ENCODE measurements around the gene CDC42EP4.
"Not testable (repeated sequence)": the region's sequence is repeated elsewhere in the genome, so short reads cannot be mapped to it uniquely, and the experiment has no call there.

CDC42EP4 gene

DNA sequence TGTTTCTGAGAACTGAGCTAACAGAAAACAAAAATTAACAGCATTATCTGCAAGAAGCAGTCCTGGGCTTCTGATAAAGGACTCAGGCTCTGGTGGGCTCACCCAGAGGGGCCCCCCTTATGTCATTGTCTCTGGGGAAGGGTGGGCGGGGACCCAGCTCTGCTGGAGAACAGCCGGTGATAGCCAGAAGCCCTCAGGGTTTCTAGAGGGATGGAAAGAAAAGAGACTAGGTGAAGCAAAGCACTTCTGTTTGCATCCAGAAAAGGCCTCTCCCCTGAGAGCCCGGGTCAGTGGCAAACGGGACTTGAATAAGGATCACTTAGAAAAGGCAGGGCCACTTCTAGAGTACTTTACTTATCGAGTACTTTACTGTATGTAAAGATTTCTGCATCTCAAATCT, 7.0 kb upstream of the CDC42EP4 start:
- H3K9me3 ChIP-seq (ENCODE audit: control insufficient read depth, insufficient read depth, low read length): no peaks in the 10 kb centered on the region
- H3K9ac ChIP-seq (ENCODE audit: low read depth, low read length): no peak overlapping the region
- no peaks in the 10 kb centered on the region for H3K27me3 ChIP-seq (ENCODE audit: control insufficient read depth, insufficient read depth, low read length)
- no peak overlapping the region for H3K4me3 ChIP-seq (ENCODE audit: low read depth, low read length)
- no peak overlapping the region for H3K27ac ChIP-seq (ENCODE audit: low read depth, low read length)
- no peaks in the 10 kb centered on the region for H3K36me3 ChIP-seq (ENCODE audit: control insufficient read depth, insufficient read depth, low read length)
- H3K4me1 ChIP-seq (ENCODE audit: control insufficient read depth, insufficient read depth, low read length): peaks cover 11% of the 10 kb centered on the region

DNA sequence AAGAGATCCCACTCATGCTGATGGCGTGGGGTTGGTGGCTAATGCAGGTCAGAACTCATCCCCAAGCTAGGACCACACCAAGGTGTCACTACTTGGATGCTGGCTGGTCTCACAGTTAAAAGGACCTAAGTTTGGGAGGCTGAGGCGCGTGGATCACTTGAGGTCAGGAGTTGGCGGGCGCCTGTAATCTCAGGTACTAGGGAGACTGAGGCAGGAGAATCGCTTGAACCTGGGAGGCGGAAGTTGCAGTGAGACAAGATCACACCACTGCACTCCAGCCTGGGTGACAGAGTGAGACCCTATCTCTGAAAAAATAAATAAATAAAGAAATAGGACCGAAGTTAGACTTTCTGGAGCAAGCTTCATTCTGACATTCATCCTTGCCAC, 6.6 kb upstream of the CDC42EP4 start:
- H3K9me3 ChIP-seq (ENCODE audit: control insufficient read depth, insufficient read depth, low read length): no peaks in the 10 kb centered on the region
- no peaks in the 10 kb centered on the region for H3K36me3 ChIP-seq (ENCODE audit: control insufficient read depth, insufficient read depth, low read length)
- no peak overlapping the region for H3K27ac ChIP-seq (ENCODE audit: low read depth, low read length)
- H3K4me1 ChIP-seq (ENCODE audit: control insufficient read depth, insufficient read depth, low read length): peaks cover 9% of the 10 kb centered on the region; the same call in 1 of the 2 replicates
- no peak overlapping the region for H3K4me3 ChIP-seq (ENCODE audit: low read depth, low read length)
- no peaks in the 10 kb centered on the region for H3K27me3 ChIP-seq (ENCODE audit: control insufficient read depth, insufficient read depth, low read length)
- H3K9ac ChIP-seq (ENCODE audit: low read depth, low read length): no peak overlapping the region

- Histone ChIP-seq H3K4me3 (ENCODE audit: low read depth, low read length) (no peak overlapping the region), H3K27ac (ENCODE audit: low read depth, low read length) (no peak overlapping the region), H3K4me1 (ENCODE audit: control insufficient read depth, insufficient read depth, low read length) (peaks cover 13% of the 10 kb centered on the region), H3K36me3 (ENCODE audit: control insufficient read depth, insufficient read depth, low read length) (no peaks in the 10 kb centered on the region), H3K27me3 (ENCODE audit: control insufficient read depth, insufficient read depth, low read length) (peaks cover 1% of the 10 kb centered on the region), H3K9ac (ENCODE audit: low read depth, low read length) (no peak overlapping the region), H3K9me3 (ENCODE audit: control insufficient read depth, insufficient read depth, low read length) (no peaks in the 10 kb centered on the region)
Measured at GRCh38 chr17:73317513-73318426, 6.0 kb upstream of the CDC42EP4 start.

GRCh38 chr17:73316919-73317505, 5.2 kb upstream of the CDC42EP4 start:
- no peak overlapping the region for H3K4me3 ChIP-seq (ENCODE audit: low read depth, low read length)
- no peaks in the 10 kb centered on the region for H3K36me3 ChIP-seq (ENCODE audit: control insufficient read depth, insufficient read depth, low read length)
- H3K27me3 ChIP-seq (ENCODE audit: control insufficient read depth, insufficient read depth, low read length): peaks cover 8% of the 10 kb centered on the region
- H3K4me1 ChIP-seq (ENCODE audit: control insufficient read depth, insufficient read depth, low read length): peaks cover 18% of the 10 kb centered on the region
- no peaks in the 10 kb centered on the region for H3K9me3 ChIP-seq (ENCODE audit: control insufficient read depth, insufficient read depth, low read length)
- no peak overlapping the region for H3K9ac ChIP-seq (ENCODE audit: low read depth, low read length)
- no peak overlapping the region for H3K27ac ChIP-seq (ENCODE audit: low read depth, low read length)

- Histone ChIP-seq H3K36me3 (ENCODE audit: control insufficient read depth, insufficient read depth, low read length) (no peaks in the 10 kb centered on the region), H3K9ac (ENCODE audit: low read depth, low read length) (no peak overlapping the region), H3K9me3 (ENCODE audit: control insufficient read depth, insufficient read depth, low read length) (no peaks in the 10 kb centered on the region), H3K4me1 (ENCODE audit: control insufficient read depth, insufficient read depth, low read length) (peaks cover 18% of the 10 kb centered on the region), H3K27me3 (ENCODE audit: control insufficient read depth, insufficient read depth, low read length) (peaks cover 8% of the 10 kb centered on the region), H3K4me3 (ENCODE audit: low read depth, low read length) (no peak overlapping the region), H3K27ac (ENCODE audit: low read depth, low read length) (no peak overlapping the region)
Measured at GRCh38 chr17:73315471-73315870, 3.7 kb upstream of the CDC42EP4 start.

GRCh38 chr17:73313526-73314127, 1.8 kb upstream of the CDC42EP4 start:
- Histone ChIP-seq H3K36me3 (ENCODE audit: control insufficient read depth, insufficient read depth, low read length) (no peaks in the 10 kb centered on the region), H3K27ac (ENCODE audit: low read depth, low read length) (peak overlapping the region; percentile 69), H3K9me3 (ENCODE audit: control insufficient read depth, insufficient read depth, low read length) (no peaks in the 10 kb centered on the region), H3K4me3 (ENCODE audit: low read depth, low read length) (no peak overlapping the region), H3K9ac (ENCODE audit: low read depth, low read length) (no peak overlapping the region), H3K4me1 (ENCODE audit: control insufficient read depth, insufficient read depth, low read length) (peaks cover 30% of the 10 kb centered on the region), H3K27me3 (ENCODE audit: control insufficient read depth, insufficient read depth, low read length) (peaks cover 8% of the 10 kb centered on the region)

GRCh38 chr17:73312887-73313286, 1.1 kb upstream of the CDC42EP4 start:
- not testable (repeated sequence) for H3K27ac ChIP-seq (ENCODE audit: low read depth, low read length); H3K9ac ChIP-seq (ENCODE audit: low read depth, low read length)

GRCh38 chr17:73311428-73311780, 397 bp downstream of the CDC42EP4 start:
- Histone ChIP-seq H3K36me3 (ENCODE audit: control insufficient read depth, insufficient read depth, low read length) (no peaks in the 10 kb centered on the region), H3K27me3 (ENCODE audit: control insufficient read depth, insufficient read depth, low read length) (peaks cover 8% of the 10 kb centered on the region), H3K4me1 (ENCODE audit: control insufficient read depth, insufficient read depth, low read length) (peaks cover 34% of the 10 kb centered on the region), H3K9ac (ENCODE audit: low read depth, low read length) (0 out of 2 replicates have a peak overlapping the region, but pooled peaks have one; percentile 31), H3K27ac (ENCODE audit: low read depth, low read length) (peak overlapping the region; percentile 88), H3K9me3 (ENCODE audit: control insufficient read depth, insufficient read depth, low read length) (no peaks in the 10 kb centered on the region), H3K4me3 (ENCODE audit: low read depth, low read length) (peak overlapping the region; percentile 89)

More at GRCh38 chr17:73312887-73313286, 1.1 kb upstream of the CDC42EP4 start:
- not testable (repeated sequence) for H3K36me3 ChIP-seq (ENCODE audit: control insufficient read depth, insufficient read depth, low read length); H3K9me3 ChIP-seq (ENCODE audit: control insufficient read depth, insufficient read depth, low read length); H3K27me3 ChIP-seq (ENCODE audit: control insufficient read depth, insufficient read depth, low read length)
- H3K4me1 ChIP-seq (ENCODE audit: control insufficient read depth, insufficient read depth, low read length): peaks cover 30% of the 10 kb centered on the region
- H3K4me3 ChIP-seq (ENCODE audit: low read depth, low read length): peak overlapping the region; percentile 89; the same call in 1 of the 2 replicates

DNA sequence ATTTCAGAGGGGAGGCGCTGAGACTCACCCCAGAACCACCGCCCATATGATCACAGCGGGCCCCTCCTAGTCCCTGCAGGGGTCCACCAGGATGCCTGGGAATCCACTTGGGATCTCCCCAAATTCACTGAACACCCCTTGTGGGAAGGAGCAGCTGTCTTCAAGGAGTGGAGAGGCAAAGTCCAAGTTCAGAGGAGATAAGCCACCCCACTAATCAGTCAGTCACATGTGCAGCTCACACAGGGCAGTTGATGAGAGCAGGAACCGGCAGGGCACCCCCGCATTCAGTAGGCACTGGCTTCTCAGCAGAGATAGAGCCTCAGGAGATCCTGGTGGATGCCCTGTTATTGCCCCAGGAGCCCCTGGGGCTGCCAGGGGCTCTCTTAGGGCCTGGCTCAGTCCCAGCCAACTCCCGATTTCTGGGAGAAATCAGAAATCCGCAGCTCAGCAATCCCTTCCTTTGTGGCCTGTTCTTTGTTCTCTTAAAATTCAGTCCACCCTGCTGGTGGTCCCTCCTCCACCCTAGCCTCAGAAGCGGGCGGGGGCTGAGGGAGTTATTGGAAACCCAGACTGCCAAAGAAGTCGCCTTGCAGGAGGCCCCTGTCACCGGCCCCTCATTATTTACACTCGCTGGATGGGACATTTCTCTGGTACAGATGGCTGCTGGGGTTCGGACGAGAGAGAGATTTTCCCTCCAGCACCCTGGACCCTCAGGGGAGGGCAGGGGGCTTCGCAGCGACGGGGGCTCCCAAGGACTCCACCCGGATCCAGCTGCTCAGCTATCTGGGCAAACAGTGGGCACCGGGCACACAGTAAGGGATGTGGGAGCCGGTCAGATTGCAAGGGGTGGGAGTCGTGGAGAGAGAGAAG, 1.8 kb downstream of the CDC42EP4 start:
- Histone ChIP-seq H3K36me3 (ENCODE audit: control insufficient read depth, insufficient read depth, low read length) (no peaks in the 10 kb centered on the region), H3K9ac (ENCODE audit: low read depth, low read length) (peak overlapping the region; percentile 30), H3K4me1 (ENCODE audit: control insufficient read depth, insufficient read depth, low read length) (peaks cover 41% of the 10 kb centered on the region), H3K4me3 (ENCODE audit: low read depth, low read length) (peak overlapping the region; percentile 89), H3K27me3 (ENCODE audit: control insufficient read depth, insufficient read depth, low read length) (peaks cover 8% of the 10 kb centered on the region), H3K27ac (ENCODE audit: low read depth, low read length) (peak overlapping the region; percentile 88), H3K9me3 (ENCODE audit: control insufficient read depth, insufficient read depth, low read length) (no peaks in the 10 kb centered on the region)

DNA sequence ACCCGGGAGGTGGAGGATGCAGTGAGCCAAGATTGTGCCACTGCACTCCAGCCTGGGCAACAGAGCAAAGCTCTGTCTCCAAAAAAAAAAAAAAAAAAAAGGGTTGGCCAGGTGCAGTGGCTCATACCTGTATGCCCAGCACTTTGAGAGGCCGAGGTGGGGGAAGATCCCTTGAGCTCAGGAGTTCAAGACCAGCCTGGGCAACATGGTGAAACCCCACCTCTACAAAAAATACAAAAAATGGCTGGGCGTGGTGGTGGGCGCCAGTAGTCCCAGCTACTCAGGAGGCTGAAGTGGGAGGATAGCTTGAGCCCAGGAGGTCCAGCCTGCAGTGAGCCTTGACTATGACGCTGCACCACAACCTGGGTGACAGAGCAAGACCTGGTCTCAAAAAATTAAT, 2.8 kb downstream of the CDC42EP4 start:
- not testable (repeated sequence) for H3K27ac ChIP-seq (ENCODE audit: low read depth, low read length); H3K27me3 ChIP-seq (ENCODE audit: control insufficient read depth, insufficient read depth, low read length); H3K36me3 ChIP-seq (ENCODE audit: control insufficient read depth, insufficient read depth, low read length); H3K9ac ChIP-seq (ENCODE audit: low read depth, low read length); H3K9me3 ChIP-seq (ENCODE audit: control insufficient read depth, insufficient read depth, low read length)
- Histone ChIP-seq H3K4me3 (ENCODE audit: low read depth, low read length) (0 out of 2 replicates have a peak overlapping the region, but pooled peaks have one; percentile 89), H3K4me1 (ENCODE audit: control insufficient read depth, insufficient read depth, low read length) (peaks cover 41% of the 10 kb centered on the region)

Data from HUES48 (cell line).